PC-9 (cell line): ENCODE data around the gene MCF2L.

Source experiments
- EZH2 ChIP-seq: fragments of 200-600 bp; sonication (generic); IDR thresholded peaks from 2 replicates; pipeline ENCODE4 v1.8.0; 2017; ENCODE audit warnings: antibody characterized with exemption, low read depth
- TF ChIP-seq, protein P1 (sequence below): fragments of 200-600 bp; sonication (generic); conservative IDR thresholded peaks from 2 replicates; pipeline ENCODE4 v1.6.1; 2017; ENCODE audit warnings: mixed run types, antibody characterized with exemption, mild to moderate bottlenecking, moderate library complexity

DNA sequence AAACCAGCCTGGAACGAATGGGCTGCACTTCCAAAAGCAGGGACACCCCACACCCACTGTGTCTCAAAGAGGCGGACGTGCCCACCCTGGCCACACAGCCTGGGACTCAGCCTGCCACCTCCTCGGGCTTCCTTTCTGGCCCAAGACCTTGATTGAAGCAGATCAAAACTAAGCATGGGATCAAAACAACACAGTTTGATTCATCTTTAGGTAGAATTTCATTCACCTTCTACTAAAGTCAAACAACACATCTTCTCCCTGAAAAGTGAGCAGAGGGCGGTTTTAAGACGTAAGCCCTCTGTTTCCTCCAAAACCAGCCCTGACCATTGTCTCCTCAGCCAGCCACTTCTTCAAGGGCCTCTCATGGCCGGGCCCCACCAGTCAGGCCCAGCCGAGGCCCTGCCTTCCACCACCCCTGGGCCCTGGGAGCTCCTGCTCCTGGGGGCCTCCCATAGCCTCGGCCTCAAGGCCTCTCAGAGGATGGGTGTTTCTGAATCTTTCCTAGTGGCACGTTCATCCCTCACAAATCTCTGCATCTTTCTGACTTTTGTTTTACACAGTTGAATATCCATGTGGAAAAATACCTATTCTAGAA lies 147.3 kb downstream of the MCF2L start:
- TF ChIP-seq, protein P1, sequence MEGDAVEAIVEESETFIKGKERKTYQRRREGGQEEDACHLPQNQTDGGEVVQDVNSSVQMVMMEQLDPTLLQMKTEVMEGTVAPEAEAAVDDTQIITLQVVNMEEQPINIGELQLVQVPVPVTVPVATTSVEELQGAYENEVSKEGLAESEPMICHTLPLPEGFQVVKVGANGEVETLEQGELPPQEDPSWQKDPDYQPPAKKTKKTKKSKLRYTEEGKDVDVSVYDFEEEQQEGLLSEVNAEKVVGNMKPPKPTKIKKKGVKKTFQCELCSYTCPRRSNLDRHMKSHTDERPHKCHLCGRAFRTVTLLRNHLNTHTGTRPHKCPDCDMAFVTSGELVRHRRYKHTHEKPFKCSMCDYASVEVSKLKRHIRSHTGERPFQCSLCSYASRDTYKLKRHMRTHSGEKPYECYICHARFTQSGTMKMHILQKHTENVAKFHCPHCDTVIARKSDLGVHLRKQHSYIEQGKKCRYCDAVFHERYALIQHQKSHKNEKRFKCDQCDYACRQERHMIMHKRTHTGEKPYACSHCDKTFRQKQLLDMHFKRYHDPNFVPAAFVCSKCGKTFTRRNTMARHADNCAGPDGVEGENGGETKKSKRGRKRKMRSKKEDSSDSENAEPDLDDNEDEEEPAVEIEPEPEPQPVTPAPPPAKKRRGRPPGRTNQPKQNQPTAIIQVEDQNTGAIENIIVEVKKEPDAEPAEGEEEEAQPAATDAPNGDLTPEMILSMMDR = no peak
- no peak for TF ChIP-seq EZH2
